IgD-negative memory B cell (primary cell): ENCODE results near the gene CAB39. TPM values are rescaled to one million over a fixed set of nuclear protein-coding genes. Genes with fewer than 3 reads are reported as not detected.

Source experiments
- H3K27ac Mint-ChIP-seq, 3 donors: one replicate each; pipeline ENCODE4 v1.8.0; 2020 to 2022; ENCODE audit warnings: mild to moderate bottlenecking in 3 of 3, mixed read lengths in 3 of 3, moderate library complexity in 1 of 3
- H3K27me3 Mint-ChIP-seq: one replicate; pipeline ENCODE4 v1.8.0; 2021; ENCODE audit warnings: mixed read lengths
- H3K36me3 Mint-ChIP-seq: one replicate; pipeline ENCODE4 v1.8.0; 2020; ENCODE audit warnings: mild to moderate bottlenecking, mixed read lengths
- H3K4me1 Mint-ChIP-seq, 3 donors: one replicate each; pipeline ENCODE4 v1.8.0; 2020 to 2022; ENCODE audit warnings: mixed read lengths in 3 of 3, mild to moderate bottlenecking in 1 of 3
- H3K4me3 Mint-ChIP-seq, 4 donors: one replicate each; pipeline ENCODE4 v1.8.0; 2020 to 2022; ENCODE audit warnings: mild to moderate bottlenecking in 4 of 4, mixed read lengths in 4 of 4, moderate library complexity in 3 of 4
- H3K9me3 Mint-ChIP-seq, 3 donors: one replicate each; pipeline ENCODE4 v1.8.0; 2020 to 2021; ENCODE audit warnings: mixed read lengths in 3 of 3, mild to moderate bottlenecking in 1 of 3
- polyA plus RNA-seq: library from polyadenylated mRNA; unstranded; fragments of 300-500 nt; fragmentation: Illumina TruSeq; gene quantifications from one replicate; pipeline ENCODE4 v1.2.3, GENCODE V29; 2021

The CAB39 gene
- 46.8 TPM for polyA plus RNA-seq

DNA sequence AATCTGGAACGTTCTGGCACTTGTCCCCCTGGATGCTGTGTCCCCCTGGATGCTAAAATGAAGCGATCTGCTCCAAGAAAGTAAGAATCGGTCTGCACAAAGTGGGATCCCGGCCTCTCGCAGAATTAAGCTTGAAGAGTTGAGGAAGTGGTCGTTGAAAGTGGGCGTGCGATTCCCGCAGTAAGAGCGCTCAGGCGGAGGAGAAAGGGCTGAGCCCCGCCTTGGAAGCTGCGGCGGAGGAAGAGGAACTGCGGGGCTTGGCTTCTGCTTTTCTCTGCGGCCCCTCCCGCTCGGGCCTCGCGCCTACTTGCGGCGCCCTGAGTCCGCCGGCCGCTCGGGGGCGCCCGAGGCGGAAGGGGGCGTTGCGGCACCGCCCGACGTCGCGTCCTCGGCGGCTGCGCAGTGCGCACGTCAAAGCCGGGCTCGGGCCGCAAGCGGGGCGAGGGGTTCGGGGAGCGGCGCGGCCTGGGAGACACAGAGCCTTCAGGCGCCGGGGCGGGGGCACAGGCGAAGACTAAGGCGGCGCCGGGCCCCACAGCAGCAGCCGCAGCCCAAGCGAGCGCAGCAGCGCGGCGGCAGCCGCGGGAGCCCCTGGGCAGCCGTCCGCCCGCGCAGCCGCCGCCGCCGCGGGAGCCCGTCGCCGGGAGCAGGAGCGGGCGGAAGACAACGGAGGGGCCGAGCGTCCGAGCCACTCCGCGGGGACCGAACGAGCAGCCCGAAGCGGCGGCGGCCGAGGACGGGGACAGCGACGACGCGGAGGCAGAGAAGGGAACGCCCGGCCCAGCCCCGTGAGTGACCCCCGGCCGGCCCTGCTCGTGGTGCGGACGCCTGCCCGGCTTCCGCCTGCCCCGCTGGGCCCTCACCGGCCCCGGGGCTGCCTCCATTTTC, at the start of gene CAB39:
TSS of gene CAB39 (plus strand) at position 400 of the 888 bp plus-strand sequence. CDS start 47,160 bp downstream, outside the sequence.
- H3K9me3 Mint-ChIP-seq: no peaks in the 10 kb centered on the region
- peak within 1 kb of the TSS; percentile 81 to 95 (median 92) for H3K27ac Mint-ChIP-seq
- no peaks in the 10 kb centered on the region for H3K27me3 Mint-ChIP-seq
- H3K36me3 Mint-ChIP-seq: peaks cover 1% of the 10 kb centered on the region
- H3K4me3 Mint-ChIP-seq: peak within 1 kb of the TSS; percentile 91 to 100 (median 99)
- H3K4me1 Mint-ChIP-seq: peaks cover 36 to 38% (median 38%) of the 10 kb centered on the region in 3 donors

DNA sequence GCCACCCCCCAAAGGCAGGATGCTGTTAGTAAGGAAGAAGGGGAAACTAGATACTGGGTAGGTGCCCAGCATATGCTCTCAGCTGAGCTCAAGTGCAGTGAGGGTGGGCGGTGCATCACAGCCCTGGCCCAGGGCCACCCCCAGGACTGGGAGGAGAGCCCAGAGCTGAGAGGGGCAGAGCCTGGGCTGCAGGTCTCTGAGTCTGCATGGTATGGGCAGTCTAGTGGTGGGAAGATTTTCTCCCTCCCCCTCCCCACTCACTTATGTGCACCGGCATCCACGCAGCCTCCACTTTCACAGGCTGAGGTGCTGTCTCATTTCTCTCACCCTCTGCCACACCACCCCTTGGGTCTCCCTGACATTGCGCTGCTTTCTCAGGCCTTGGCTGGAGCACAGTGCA, 48.5 kb upstream of the CAB39 start:
- Mint-ChIP-seq H3K4me1 (peaks cover 55 to 78% (median 70%) of the 10 kb centered on the region in 3 donors), H3K9me3 (no peaks in the 10 kb centered on the region), H3K36me3 (peaks cover 2% of the 10 kb centered on the region), H3K4me3 (peak overlapping the region in 2 of 4 donors; percentile 57 to 73), H3K27me3 (peaks cover 1% of the 10 kb centered on the region), H3K27ac (peak overlapping the region in 1 of 3 donors; percentile 93)

DNA sequence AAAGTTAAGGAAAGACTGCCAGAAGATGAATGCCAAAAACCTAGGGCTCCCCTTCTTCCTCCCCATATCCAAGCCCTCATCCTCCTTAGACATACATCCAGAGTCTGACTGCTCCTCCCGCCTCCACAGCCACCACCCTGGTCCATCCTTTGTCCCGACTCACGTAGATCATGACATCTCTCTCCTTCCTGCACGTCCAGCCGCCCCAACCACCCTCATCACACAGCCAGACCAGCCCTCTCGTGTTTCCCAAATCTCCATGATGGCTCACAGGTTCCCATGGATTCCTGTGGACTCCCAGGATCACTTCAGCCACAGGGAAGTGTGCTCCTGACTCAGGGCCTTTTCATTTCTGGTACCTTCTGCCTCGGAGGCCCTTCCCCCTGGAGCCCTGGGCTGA, 47.8 kb upstream of the CAB39 start:
- H3K27ac Mint-ChIP-seq: peak overlapping the region in 1 of 3 donors; percentile 6
- H3K9me3 Mint-ChIP-seq: no peaks in the 10 kb centered on the region
- H3K36me3 Mint-ChIP-seq: peaks cover 2% of the 10 kb centered on the region
- H3K4me3 Mint-ChIP-seq: peak overlapping the region in 1 of 4 donors; percentile 43
- peaks cover 1% of the 10 kb centered on the region for H3K27me3 Mint-ChIP-seq
- H3K4me1 Mint-ChIP-seq: peaks cover 53 to 72% (median 64%) of the 10 kb centered on the region in 3 donors

DNA sequence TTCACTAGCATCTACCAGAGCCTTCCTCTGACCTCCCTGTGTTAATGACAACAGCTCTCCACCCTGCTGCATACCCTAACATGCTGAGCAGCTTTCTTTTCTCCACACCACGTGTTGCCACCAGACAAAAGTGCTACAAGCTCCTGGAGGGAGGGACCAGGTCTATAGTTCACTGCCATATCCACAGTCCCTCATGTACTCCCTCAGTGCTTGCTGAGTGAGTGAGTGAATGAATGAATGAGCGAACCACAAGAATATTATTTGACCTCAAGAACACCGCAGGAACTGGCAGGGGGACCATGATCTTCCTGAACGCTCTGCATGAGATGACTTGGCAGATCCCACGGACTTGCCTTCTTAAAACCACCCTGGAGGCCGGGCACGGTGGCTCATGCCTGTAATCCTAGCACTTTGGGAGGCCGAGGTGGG, 47.4 kb upstream of the CAB39 start:
- H3K36me3 Mint-ChIP-seq: peaks cover 2% of the 10 kb centered on the region
- no peaks in the 10 kb centered on the region for H3K9me3 Mint-ChIP-seq
- H3K27ac Mint-ChIP-seq: peak overlapping the region in 1 of 3 donors; percentile 31
- H3K4me3 Mint-ChIP-seq: peak overlapping the region in 2 of 4 donors; percentile 39 to 43
- peaks cover 1% of the 10 kb centered on the region for H3K27me3 Mint-ChIP-seq
- H3K4me1 Mint-ChIP-seq: peaks cover 53 to 71% (median 60%) of the 10 kb centered on the region in 3 donors

DNA sequence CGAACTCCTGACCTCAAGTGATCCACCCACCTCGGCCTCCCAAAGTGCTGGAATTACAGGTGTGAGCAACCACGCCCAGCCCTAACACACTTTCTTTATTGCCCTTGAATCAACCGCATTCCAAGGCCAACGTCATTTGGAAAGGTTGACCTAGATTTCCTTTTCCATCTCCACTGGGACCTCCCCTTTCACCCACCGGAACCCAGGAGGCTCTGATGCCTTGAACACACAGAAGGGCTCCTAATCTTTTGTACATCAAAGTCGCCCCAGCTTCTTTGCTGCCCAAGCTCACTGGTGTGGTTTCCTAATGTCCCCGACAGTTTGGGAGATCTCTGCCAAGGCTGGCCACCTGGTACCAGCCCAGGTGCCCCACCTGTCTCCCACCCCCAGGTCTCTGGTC, 46.2 kb upstream of the CAB39 start:
- H3K27me3 Mint-ChIP-seq: peaks cover 1% of the 10 kb centered on the region
- H3K27ac Mint-ChIP-seq: no peak overlapping the region
- no peaks in the 10 kb centered on the region for H3K9me3 Mint-ChIP-seq
- H3K4me1 Mint-ChIP-seq: peaks cover 48 to 63% (median 49%) of the 10 kb centered on the region in 3 donors
- H3K36me3 Mint-ChIP-seq: no peaks in the 10 kb centered on the region
- peak overlapping the region in 2 of 4 donors; percentile 26 to 63 for H3K4me3 Mint-ChIP-seq

DNA sequence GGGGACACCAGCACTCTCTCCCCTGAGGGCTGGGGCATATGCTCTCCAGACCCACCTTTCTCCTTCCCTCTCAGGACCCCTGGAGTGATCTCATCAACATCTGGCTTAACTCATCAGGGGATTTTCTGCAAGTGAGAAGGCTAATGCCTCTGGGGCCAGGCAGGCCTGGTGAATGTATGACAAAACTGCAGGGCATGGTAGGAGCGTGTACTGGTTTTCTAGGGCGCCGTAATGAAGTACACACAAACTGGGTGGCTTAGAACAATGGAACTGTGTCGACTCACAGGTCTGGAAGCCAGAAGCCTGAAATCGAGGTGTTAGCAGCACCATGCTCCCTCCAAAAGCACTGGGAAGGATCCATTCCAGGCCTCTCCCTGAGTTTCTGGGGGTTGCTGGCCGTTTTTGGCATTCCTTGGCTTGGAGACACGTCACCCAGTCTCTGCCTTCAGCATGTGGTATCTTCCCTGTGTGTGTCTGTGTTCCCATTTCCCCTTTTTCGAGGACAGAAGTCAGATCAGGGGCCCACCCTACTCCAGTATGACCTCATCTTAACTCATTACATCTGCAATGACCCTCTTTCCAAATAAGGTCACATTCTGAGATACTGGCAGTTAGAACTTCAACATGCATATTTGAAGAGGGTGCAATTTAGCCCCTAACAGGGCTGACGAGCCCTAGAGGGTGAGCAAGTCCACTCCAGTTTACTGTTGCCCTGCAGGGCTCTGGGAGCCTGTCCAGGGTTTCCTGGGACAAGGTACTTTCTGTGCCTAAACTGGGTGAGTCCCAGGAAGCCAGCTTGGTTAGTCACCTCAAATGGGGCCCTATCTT, 45.5 kb upstream of the CAB39 start:
- peaks cover 1% of the 10 kb centered on the region for H3K27me3 Mint-ChIP-seq
- H3K4me3 Mint-ChIP-seq: peak overlapping the region in 2 of 4 donors; percentile 39 to 63
- no peaks in the 10 kb centered on the region for H3K9me3 Mint-ChIP-seq
- H3K36me3 Mint-ChIP-seq: no peaks in the 10 kb centered on the region
- peak overlapping the region in 1 of 3 donors; percentile 40 for H3K27ac Mint-ChIP-seq
- peaks cover 43 to 58% (median 44%) of the 10 kb centered on the region in 3 donors for H3K4me1 Mint-ChIP-seq

DNA sequence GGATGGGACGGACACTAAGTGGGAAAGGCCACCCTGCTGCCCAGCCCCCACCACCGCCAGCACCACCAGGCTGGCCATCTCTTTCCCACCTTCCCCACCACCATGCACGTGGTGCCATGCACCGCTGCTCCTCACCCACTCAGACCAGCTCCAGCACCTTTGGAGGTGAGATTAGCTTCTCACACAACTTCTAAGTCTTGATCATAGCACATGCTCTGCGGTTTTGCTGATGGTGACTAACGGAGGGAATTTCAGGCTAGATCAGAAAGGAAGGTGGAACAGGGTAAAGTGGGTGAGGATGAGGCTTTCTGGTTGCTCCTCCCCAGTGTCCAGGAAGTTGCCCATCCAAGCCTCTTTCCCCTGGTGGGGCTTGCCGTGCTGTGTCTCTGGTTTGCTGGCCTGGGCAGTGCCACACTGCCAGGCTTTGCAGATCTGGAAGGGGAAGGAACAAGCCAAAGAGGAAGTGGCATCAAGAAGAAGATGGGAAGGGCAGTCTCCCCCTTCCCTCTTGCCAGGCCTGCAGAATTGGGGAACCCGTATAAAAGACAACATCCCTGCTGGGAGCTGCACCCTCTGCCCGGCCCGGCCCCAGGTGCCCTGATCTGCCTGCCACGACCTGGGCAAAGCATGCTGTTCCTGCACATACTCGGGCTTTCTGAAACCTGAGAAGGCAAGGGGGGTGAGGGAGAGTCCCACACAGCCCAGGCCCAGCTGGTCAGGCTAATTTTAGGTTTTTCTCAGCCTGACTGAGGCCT, 44.3 kb upstream of the CAB39 start:
- peak overlapping the region in 1 of 3 donors; percentile 97 for H3K27ac Mint-ChIP-seq
- H3K4me3 Mint-ChIP-seq: peak overlapping the region in 2 of 4 donors; percentile 58 to 80
- H3K36me3 Mint-ChIP-seq: no peaks in the 10 kb centered on the region
- H3K4me1 Mint-ChIP-seq: peaks cover 31 to 46% (median 32%) of the 10 kb centered on the region in 3 donors
- peaks cover 1% of the 10 kb centered on the region for H3K27me3 Mint-ChIP-seq
- H3K9me3 Mint-ChIP-seq: no peaks in the 10 kb centered on the region

DNA sequence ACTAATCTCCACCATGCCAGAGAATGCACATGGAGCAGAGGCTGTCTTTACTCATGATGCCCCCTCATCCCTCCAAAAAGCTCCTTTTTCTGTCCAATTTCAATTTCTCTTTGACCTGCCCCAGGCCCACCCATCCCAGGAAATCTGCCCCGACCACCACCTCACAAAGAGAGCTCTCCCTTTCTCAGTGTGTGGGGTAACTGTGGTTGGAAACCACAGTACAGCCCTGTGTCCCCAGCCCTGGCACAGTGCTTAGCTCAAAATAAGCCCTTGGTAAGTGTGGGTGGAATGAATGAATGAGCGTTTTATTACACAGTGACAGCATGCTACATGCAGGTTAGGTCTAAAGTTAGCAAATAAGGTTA, 43.7 kb upstream of the CAB39 start:
- H3K36me3 Mint-ChIP-seq: no peaks in the 10 kb centered on the region
- H3K4me1 Mint-ChIP-seq: peaks cover 29 to 41% (median 29%) of the 10 kb centered on the region in 3 donors
- H3K27ac Mint-ChIP-seq: peak overlapping the region in 1 of 3 donors; percentile 72
- no peaks in the 10 kb centered on the region for H3K9me3 Mint-ChIP-seq
- H3K27me3 Mint-ChIP-seq: peaks cover 1% of the 10 kb centered on the region
- H3K4me3 Mint-ChIP-seq: peak overlapping the region in 1 of 4 donors; percentile 58

DNA sequence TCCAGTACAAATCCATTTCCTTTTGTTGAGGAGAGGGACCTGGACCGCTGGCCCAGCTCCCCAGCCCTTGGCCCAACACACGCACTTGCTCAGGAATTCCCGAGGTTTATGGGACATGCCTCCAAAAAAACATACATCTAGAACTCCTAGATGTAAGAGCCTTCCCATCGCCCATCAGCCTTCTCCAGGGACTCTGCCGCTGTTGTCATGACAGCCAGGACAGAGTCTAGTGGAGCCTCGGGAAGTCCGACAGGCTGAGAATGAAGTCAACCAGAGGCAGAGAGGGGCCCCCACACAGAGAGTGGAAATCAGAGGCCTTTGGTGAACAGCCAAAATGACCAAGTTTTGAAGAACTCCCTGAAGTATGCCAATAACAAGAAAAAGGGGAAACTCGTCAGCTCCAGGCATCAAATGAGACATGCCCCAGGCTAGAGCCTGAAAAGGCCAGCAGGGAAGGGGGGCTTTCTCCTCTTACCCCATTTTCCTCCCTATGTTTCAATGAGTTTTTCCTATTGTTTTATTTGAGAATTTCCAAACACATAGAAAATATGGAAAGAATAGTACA, 43.2 kb upstream of the CAB39 start:
- H3K27ac Mint-ChIP-seq: no peak overlapping the region
- peaks cover 1% of the 10 kb centered on the region for H3K27me3 Mint-ChIP-seq
- peaks cover 29 to 37% (median 29%) of the 10 kb centered on the region in 3 donors for H3K4me1 Mint-ChIP-seq
- H3K36me3 Mint-ChIP-seq: no peaks in the 10 kb centered on the region
- H3K9me3 Mint-ChIP-seq: no peaks in the 10 kb centered on the region
- peak overlapping the region in 1 of 4 donors; percentile 20 for H3K4me3 Mint-ChIP-seq

DNA sequence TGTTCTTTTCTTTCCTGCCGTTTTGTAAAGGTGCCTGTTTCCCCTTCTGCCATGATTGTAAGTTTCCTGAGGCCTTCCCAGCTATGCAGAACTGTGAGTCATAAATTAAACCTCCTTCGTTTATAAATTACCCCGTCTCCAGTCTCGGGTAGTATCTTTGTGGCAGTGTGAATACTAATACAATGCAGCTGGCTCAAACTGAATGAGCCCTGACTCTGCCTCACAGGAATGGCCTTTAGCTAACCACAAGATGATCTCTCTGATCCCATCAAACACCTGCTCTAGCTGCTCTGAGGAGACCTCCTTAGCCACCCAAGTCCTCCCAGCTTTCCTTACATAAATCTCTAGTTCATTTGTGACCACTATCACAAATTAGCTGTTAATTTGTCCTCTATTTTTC, 41.5 kb upstream of the CAB39 start:
- Mint-ChIP-seq H3K27me3 (peaks cover 1% of the 10 kb centered on the region), H3K36me3 (no peaks in the 10 kb centered on the region), H3K4me3 (no peak overlapping the region), H3K9me3 (no peaks in the 10 kb centered on the region), H3K4me1 (peaks cover 20 to 34% (median 27%) of the 10 kb centered on the region in 3 donors), H3K27ac (peak overlapping the region in 1 of 3 donors; percentile 89)

DNA sequence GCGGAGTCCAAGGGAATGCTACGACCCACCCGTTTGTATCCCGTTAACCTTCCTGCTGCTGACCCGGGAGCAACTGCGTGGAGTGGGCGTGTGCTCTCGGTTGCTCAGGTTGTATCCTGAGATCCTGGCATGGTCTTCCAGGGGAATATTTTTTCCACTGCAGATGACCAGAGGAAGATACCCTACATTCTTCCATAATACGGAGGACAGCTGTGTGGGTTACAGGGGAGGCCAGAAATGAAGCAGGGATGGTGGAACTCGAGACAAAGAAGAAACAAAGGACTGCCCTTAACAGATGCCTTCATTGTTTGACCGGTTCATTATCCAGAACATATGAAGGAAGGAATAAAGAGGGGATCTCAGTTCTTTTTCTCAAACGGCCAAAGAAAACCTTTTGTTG, 39.8 kb upstream of the CAB39 start:
- peaks cover 1% of the 10 kb centered on the region for H3K27me3 Mint-ChIP-seq
- peaks cover 0 to under 1% (median 0%) of the 10 kb centered on the region in 3 donors for H3K9me3 Mint-ChIP-seq
- peaks cover 12 to 21% (median 18%) of the 10 kb centered on the region in 3 donors for H3K4me1 Mint-ChIP-seq
- H3K36me3 Mint-ChIP-seq: no peaks in the 10 kb centered on the region
- no peak overlapping the region for H3K4me3 Mint-ChIP-seq
- H3K27ac Mint-ChIP-seq: no peak overlapping the region

DNA sequence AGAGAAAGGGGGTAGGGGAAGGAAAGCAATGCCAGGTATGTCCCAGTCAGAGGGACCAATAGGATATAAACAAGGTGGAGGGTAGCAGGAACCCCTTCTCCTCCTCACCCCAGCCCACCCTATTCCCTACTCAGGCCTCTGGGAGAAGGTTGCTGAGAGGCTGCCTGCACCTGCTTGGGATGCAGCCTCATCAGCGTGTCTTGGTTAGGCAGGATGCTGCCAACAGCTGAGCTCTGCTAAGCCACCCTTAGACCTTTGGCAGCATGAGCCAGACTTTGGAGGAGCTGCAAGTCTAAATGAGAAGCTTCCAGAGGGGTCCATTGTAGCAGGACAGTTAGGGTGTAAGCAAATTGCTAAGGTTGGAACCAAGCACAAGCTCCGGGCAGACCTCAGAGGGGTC, 38.2 kb upstream of the CAB39 start:
- no peak overlapping the region for H3K27ac Mint-ChIP-seq
- H3K4me3 Mint-ChIP-seq: no peak overlapping the region
- no peaks in the 10 kb centered on the region for H3K27me3 Mint-ChIP-seq
- H3K36me3 Mint-ChIP-seq: peaks cover 2% of the 10 kb centered on the region
- peaks cover 0 to 14% (median 5%) of the 10 kb centered on the region in 3 donors for H3K4me1 Mint-ChIP-seq
- H3K9me3 Mint-ChIP-seq: peaks cover 0 to 5% (median 2%) of the 10 kb centered on the region in 3 donors

DNA sequence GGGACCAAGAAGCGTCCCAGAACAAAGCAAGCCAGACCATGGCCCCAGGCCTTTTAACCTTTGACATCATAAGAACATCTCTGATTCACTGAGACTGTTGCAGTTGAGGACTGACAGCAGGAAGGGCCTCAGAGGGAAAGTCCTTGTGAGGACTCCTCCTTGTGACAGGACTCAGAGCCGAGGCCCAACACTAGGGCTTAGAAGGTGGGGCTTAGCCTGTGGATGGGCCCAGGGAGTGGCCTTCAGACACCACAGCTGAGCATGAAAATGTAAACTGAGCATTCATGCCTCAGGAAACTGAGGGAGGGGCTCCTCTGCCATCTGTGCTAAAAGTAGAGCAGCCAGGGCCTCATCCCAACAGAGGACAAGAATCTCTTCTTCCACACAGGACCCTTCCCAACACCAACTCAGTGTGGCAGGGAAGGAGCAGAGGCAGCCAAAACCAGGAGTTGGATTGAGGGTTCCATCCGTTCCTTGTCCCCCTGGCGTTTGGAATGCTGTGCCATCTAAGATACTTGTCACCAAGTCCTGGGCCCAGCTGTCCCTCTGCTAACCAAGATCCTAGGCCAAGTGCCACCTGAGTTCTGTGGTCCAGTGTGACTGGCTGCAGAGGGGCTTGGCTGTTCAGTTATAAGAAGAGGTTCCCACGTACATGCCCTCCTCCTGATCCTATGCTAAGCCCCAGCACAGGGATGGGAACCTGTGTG, 37.5 kb upstream of the CAB39 start:
- Mint-ChIP-seq H3K4me3 (no peak overlapping the region), H3K36me3 (peaks cover 2% of the 10 kb centered on the region), H3K4me1 (peaks cover 0 to 14% (median 5%) of the 10 kb centered on the region in 3 donors)

More for the DNA sequence above, 37.5 kb upstream of the CAB39 start:
- Mint-ChIP-seq H3K27me3 (no peaks in the 10 kb centered on the region), H3K27ac (no peak overlapping the region), H3K9me3 (peaks cover 0 to 5% (median 2%) of the 10 kb centered on the region in 3 donors)
